HepG2 (cell line): ENCODE measurements around the gene SPATS2. TPM values are rescaled to one million over a fixed set of nuclear protein-coding genes. Genes with fewer than 3 reads are reported as not detected.

ENCODE experiments used
- CBX5 ChIP-seq: sonication (generic); formaldehyde crosslinking; IDR thresholded peaks from 2 replicates; pipeline ENCODE4 v1.4.0; 2020; ENCODE audit warnings: missing genetic modification reagents, borderline replicate concordance
- E2F5 ChIP-seq: sonication (generic); formaldehyde crosslinking; conservative IDR thresholded peaks from 2 replicates; pipeline ENCODE4 v1.4.0; 2020; ENCODE audit warnings: missing genetic modification reagents
- FOSL2 ChIP-seq: sonication (generic); formaldehyde crosslinking; IDR thresholded peaks from 2 replicates; pipeline ENCODE4 v1.4.0; 2020; ENCODE audit warnings: missing genetic modification reagents
- HDAC2 ChIP-seq: sonication (generic); formaldehyde crosslinking; IDR thresholded peaks from 2 replicates; pipeline ENCODE4 v1.4.0; 2020; ENCODE audit warnings: missing genetic modification reagents
- HOXD1 ChIP-seq: sonication (generic); formaldehyde crosslinking; IDR thresholded peaks from 2 replicates; pipeline ENCODE4 v1.5.0; 2020; ENCODE audit warnings: missing genetic modification reagents
- KAT2B ChIP-seq: fragments of 150-350 bp; IDR thresholded peaks from 2 replicates; pipeline ENCODE4 v1.6.1; 2014; ENCODE audit warnings: low read depth, low read length, borderline replicate concordance
- MAZ ChIP-seq, 2 experiments: sonication (generic) in 1 of 2; formaldehyde crosslinking in 1 of 2; IDR thresholded peaks; 2 replicates each; pipeline versions ENCODE4 v1.5.0 to v1.6.1; 2012 to 2020; ENCODE audit warnings: low read depth in 2 of 2, mild to moderate bottlenecking in 2 of 2, borderline replicate concordance in 1 of 2, improper control_type of control experiment in 1 of 2, low read length in 1 of 2, missing genetic modification reagents in 1 of 2, moderate library complexity in 1 of 2
- PAF1 ChIP-seq: IDR thresholded peaks from 2 replicates; pipeline ENCODE4 v1.6.1; 2016; ENCODE audit warnings: missing genetic modification reagents, missing compliant biosample characterization
- RAD21 ChIP-seq: fragments of 450-650 bp; formaldehyde crosslinking; IDR thresholded peaks from 2 replicates; pipeline ENCODE4 v1.5.0; 2020; ENCODE audit warnings: mild to moderate bottlenecking
- RELA ChIP-seq: sonication (generic); formaldehyde crosslinking; IDR thresholded peaks from 2 replicates; pipeline ENCODE4 v1.4.0; 2020; ENCODE audit warnings: missing genetic modification reagents
- SAP130 ChIP-seq: IDR thresholded peaks from 2 replicates; pipeline ENCODE4 v1.6.1; 2016; ENCODE audit warnings: low read depth
- SKI ChIP-seq: fragments of 450-650 bp; IDR thresholded peaks from one replicate; pipeline ENCODE4 v1.6.1; 2018; ENCODE audit warnings: mild to moderate bottlenecking; ENCODE audit not compliant: partially characterized antibody
- THYN1 ChIP-seq: sonication (generic); formaldehyde crosslinking; IDR thresholded peaks from 2 replicates; pipeline ENCODE4 v1.8.1; 2023; ENCODE audit warnings: low read depth, mild to moderate bottlenecking, moderate library complexity, missing genetic modification reagents, borderline replicate concordance
- XBP1 ChIP-seq: sonication (generic); formaldehyde crosslinking; IDR thresholded peaks from 2 replicates; pipeline ENCODE4 v1.5.0; 2020; ENCODE audit warnings: missing genetic modification reagents
- YEATS2 ChIP-seq: sonication (generic); formaldehyde crosslinking; IDR thresholded peaks from 2 replicates; pipeline ENCODE4 v1.4.0; 2020; ENCODE audit warnings: missing genetic modification reagents, borderline replicate concordance
- YEATS4 ChIP-seq: sonication (generic); formaldehyde crosslinking; IDR thresholded peaks from 2 replicates; pipeline ENCODE4 v1.4.0; 2020; ENCODE audit warnings: missing genetic modification reagents, borderline replicate concordance
- ZBTB43 ChIP-seq: sonication (generic); formaldehyde crosslinking; conservative IDR thresholded peaks from 2 replicates; pipeline ENCODE4 v1.4.0; 2020; ENCODE audit warnings: missing genetic modification reagents
- ZFP82 ChIP-seq: sonication (generic); formaldehyde crosslinking; IDR thresholded peaks from 2 replicates; pipeline ENCODE4 v1.5.1; 2020; ENCODE audit warnings: mild to moderate bottlenecking, missing genetic modification reagents, borderline replicate concordance
- ZFX ChIP-seq: sonication (generic); formaldehyde crosslinking; IDR thresholded peaks from 2 replicates; pipeline ENCODE4 v1.4.0; 2020; ENCODE audit warnings: mild to moderate bottlenecking, low read depth, missing genetic modification reagents, moderate library complexity
- ZKSCAN5 ChIP-seq: sonication (generic); formaldehyde crosslinking; IDR thresholded peaks from 2 replicates; pipeline ENCODE4 v1.5.1; 2020; ENCODE audit warnings: mild to moderate bottlenecking, missing genetic modification reagents
- ZNF616 ChIP-seq: sonication (generic); formaldehyde crosslinking; IDR thresholded peaks from 2 replicates; pipeline ENCODE4 v1.5.0; 2020; ENCODE audit warnings: low read depth, mild to moderate bottlenecking, missing genetic modification reagents
- ZNF687 ChIP-seq: sonication (generic); formaldehyde crosslinking; IDR thresholded peaks from 2 replicates; pipeline ENCODE4 v1.5.1; 2020; ENCODE audit warnings: mild to moderate bottlenecking, missing genetic modification reagents, moderate library complexity
- ZSCAN29 ChIP-seq: sonication (generic); formaldehyde crosslinking; conservative IDR thresholded peaks from 2 replicates; pipeline ENCODE4 v1.4.0; 2020; ENCODE audit warnings: mild to moderate bottlenecking, missing genetic modification reagents
- polyA plus RNA-seq, 8 experiments: library from polyadenylated mRNA; depleted of rRNA in 3 of 8; stranded (reverse) in 7 of 8; unstranded in 1 of 8; fragments of >200 nt; fragmentation: Illumina TruSeq in 4 of 8; extraction: Trizol in 4 of 8; gene quantifications; 2 replicates each; pipeline versions ENCODE4 v1.2.1 to v1.2.3, GENCODE V29; 2011 to 2016; ENCODE audit warnings: low read depth in 4 of 8, missing spikeins in 1 of 8, mixed read lengths in 1 of 8; ENCODE audit not compliant: insufficient read depth in 1 of 8
- total RNA-seq, 5 experiments: library from RNA; depleted of rRNA; stranded (reverse); fragments of >200 nt; fragmentation: Illumina TruSeq; extraction: Trizol; gene quantifications; 2 replicates each; pipeline ENCODE4 v1.2.3, GENCODE V29; 2016; ENCODE audit warnings: low read depth in 1 of 5
- TF ChIP-seq, protein P1 (sequence below): sonication (generic); formaldehyde crosslinking; IDR thresholded peaks from 2 replicates; pipeline ENCODE4 v1.4.0; 2020; ENCODE audit warnings: mild to moderate bottlenecking, missing genetic modification reagents

SPATS2 gene
- total and polyA plus RNA-seq, 2 of the 13 experiments (the other 11 are each of a cell fraction or from before 2014, with no cell fraction given), result 19.3 to 28.1 TPM

DNA sequence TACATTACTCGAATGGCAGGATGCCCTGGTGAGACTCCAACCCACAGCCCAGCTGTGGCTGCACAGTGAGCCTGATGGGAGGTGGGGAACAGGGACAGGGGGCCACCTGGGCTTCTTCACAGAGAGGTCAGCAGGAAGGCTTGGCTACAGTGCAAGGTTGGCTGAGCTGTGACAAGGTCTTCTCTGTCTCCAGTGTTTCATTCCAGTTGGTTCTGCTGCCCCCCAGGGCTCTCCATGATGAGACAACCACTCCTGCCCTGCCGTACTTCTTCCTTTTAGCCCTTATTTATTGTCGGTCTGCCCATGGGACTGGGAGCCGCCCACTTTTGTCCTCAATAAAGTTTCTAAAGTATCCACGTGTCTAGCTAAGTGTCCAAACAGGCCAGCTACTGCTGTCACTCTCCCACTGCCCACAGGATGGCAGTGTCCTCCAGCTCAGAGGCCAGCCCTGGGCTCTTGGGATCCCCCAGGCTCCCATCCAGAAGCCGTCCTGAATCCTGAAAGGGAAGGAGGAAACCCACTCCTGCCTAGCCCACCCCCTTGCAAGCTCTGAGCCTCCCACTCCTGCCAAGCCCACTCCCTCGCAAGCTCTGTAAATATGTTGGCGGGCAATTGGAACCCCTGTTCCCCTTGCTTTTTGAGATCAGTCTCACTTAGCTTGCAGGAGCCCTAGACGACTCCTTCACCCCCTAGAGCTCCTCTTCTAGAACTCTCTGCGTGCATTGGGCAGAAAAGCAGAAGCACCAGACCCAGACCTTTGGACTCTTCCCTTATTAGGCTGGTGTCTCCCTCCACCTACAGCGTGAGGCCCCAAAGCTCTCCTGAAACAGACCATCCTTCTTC, 35.7 kb upstream of the SPATS2 start (continued):
- TF ChIP-seq E2F5 (CRISPR knock-in tag) (no peak), ZNF687 (CRISPR knock-in tag) (peak; percentile 37), HOXD1 (CRISPR knock-in tag) (no peak), ZKSCAN5 (CRISPR knock-in tag) (no peak), XBP1 (CRISPR knock-in tag) (no peak), ZNF616 (CRISPR knock-in tag) (no peak), ZFP82 (CRISPR knock-in tag) (no peak), SAP130 (CRISPR knock-in tag) (peak; percentile 33; the same call in 1 of the 2 replicates), ZFX (CRISPR knock-in tag) (no peak), RELA (CRISPR knock-in tag) (no peak), KAT2B (no peak), YEATS2 (no peak), SKI (no peak), RAD21 (peak; percentile 84), ZSCAN29 (CRISPR knock-in tag) (no peak), FOSL2 (0 out of 2 replicates have a peak, but pooled peaks have one; percentile 21), CBX5 (no peak), THYN1 (CRISPR knock-in tag) (no peak), ZBTB43 (CRISPR knock-in tag) (no peak), YEATS4 (no peak), HDAC2 (CRISPR knock-in tag) (no peak), PAF1 (CRISPR knock-in tag) (no peak), MAZ (IDR thresholded peaks at IDR 0.05; ENCODE audit: borderline replicate concordance, low read depth, low read length) (no peak), MAZ (CRISPR knock-in tag; IDR thresholded peaks at IDR 0.05; ENCODE audit: low read depth) (peak; percentile 60; the same call in 1 of the 2 replicates)
- TF ChIP-seq, protein P1, sequence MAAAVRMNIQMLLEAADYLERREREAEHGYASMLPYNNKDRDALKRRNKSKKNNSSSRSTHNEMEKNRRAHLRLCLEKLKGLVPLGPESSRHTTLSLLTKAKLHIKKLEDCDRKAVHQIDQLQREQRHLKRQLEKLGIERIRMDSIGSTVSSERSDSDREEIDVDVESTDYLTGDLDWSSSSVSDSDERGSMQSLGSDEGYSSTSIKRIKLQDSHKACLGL (CRISPR knock-in tag), result no peak
